Stimulated activated CD8-positive, alpha-beta memory T cell treated with anti-CD3 and anti-CD28 coated beads, Interleukin-12 subunit alpha, Interleukin-12 subunit beta, amount 100 ng/mL, for 24 hours (primary cell): ENCODE results near the gene MPC2.
"Not testable (repeated sequence)": the region's sequence is repeated elsewhere in the genome, so short reads cannot be mapped to it uniquely, and the experiment has no call there.

ENCODE experiments used
- DNase-seq: peaks from one replicate; pipeline ENCODE4 v3.0.0-alpha.2; 2020; ENCODE audit errors: extremely low read depth

Gene MPC2

GRCh38 chr1:167905182-167905581, 31.7 kb downstream of the MPC2 start:
- DNase-seq = no peak

- DNase-seq = no peak
Observed at GRCh38 chr1:167904652-167905130, 32.2 kb downstream of the MPC2 start.

- DNase-seq = no peak
Observed at GRCh38 chr1:167900907-167901306, 36.0 kb downstream of the MPC2 start.

DNA sequence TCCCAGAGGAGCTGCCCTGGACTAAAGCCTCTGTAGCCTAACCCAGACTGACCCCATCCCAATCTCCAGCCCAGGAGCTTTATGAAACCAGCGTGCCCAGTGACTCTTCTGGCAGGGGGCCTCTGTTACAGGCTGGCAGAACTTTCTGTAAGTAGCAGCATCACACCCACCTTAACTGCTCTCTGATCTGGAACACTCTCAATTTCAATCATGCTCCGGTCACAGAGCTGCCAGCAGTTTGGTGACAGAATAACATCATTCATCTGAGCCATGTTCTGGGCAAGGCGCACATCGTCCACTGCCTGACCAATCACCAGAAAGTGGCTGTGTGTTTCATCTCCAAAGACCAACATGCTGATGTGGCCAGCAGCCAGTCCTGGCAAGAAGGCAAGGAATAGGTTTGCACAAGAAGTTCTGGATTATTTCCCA, 37.6 kb downstream of the MPC2 start:
- DNase-seq = no peak

DNA sequence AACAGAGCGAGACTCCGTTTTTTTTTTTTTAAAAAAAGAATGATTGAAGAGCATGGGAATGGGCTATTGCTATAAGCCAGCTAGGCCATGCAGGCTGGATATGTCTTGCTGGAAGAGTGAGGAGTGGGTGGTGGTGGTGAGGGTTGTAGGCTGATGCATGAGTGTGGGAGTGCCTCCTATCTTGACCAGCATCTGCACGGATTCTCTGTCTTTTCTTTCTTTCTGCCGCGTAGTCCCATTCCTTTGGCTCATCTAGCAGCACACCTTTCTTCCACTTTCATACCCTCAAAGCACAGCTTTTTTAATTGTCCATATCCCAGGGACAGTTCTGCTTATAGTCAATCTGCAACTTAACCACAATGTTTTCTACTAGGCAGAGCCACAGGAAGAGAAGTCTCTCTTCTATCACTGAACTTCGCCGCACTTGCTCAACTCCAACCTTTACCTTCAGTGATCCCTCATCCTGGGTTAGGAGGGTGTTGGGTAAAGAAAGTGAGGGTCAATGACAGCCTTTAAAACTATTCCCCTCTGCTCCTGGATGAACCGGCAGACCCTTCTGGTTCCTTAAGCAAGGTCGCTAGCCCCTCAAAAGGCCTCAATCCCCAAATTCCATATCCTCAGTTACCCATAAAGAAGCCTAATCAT, 38.2 kb downstream of the MPC2 start:
- no peak for DNase-seq

DNA sequence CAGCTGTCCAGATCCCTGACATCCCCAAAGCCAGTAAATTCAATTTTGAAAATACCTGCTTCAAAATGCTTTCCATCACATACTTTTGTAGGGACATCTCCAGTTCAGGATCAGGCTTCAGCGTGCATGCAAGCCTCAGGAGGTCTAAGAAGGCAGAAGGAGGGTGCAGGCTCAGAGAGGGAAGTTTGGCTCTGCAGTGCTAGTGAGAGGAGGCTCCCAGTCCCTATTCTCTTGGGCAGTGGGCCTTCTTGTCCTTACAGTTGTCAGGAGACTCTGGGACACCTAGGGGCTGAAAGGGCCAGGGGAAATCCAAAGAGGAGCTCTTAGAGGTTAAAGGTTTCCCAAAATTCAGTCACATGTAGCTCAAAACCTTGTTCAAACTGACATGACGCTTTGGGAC, 43.1 kb downstream of the MPC2 start:
- no peak for DNase-seq

DNA sequence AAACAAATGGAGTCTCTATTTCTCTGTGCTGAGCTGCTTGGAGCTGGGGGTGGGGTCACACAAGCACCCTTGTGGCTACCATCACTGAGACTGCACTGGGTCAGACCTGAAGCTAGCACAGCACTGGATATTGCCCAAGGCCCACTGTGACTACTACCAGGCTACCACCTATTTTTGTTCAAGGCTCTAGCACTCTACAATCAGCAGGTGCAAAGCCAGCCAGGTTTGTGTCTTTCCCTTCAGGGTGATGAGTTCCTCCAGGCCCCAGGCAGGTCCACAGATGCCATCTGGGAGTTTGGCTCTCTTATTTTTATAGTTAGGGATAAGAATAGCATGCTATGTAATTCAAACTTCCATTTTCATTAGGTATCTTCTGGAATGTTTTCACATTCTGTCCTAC, 46.5 kb downstream of the MPC2 start:
- no peak for DNase-seq

GRCh38 chr1:167887187-167887586, 49.7 kb downstream of the MPC2 start:
- DNase-seq = not testable (repeated sequence)

- DNase-seq = no peak
Observed at GRCh38 chr1:167882376-167882775, 54.5 kb downstream of the MPC2 start.

DNA sequence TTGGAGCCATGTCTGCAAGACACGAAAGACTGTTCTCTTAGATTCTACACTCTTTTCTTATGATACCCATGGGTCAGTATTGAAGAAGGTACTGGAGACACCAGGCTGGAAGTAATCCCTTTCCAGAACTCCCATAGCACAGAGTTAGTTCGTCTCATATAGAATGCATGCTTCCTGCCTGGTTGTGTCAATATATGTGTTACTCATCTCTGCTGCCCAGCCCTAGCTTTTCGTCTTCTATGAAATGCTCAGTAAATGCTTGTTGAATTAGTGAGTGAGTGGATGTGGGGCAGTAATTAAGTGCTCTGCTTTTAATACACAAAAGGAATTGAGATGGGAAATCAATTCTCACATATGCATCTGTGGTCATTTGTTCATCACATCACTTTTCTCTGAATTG, 55.1 kb downstream of the MPC2 start:
- DNase-seq = no peak

GRCh38 chr1:167881069-167881468, 55.8 kb downstream of the MPC2 start:
- no peak for DNase-seq

GRCh38 chr1:167880580-167881021, 56.3 kb downstream of the MPC2 start:
- no peak for DNase-seq

GRCh38 chr1:167879508-167879907, 57.4 kb downstream of the MPC2 start:
- DNase-seq = no peak

- DNase-seq = no peak
Observed at GRCh38 chr1:167878372-167879160, 58.3 kb downstream of the MPC2 start.

- DNase-seq = no peak
Observed at GRCh38 chr1:167876597-167877175, 60.2 kb downstream of the MPC2 start.

DNA sequence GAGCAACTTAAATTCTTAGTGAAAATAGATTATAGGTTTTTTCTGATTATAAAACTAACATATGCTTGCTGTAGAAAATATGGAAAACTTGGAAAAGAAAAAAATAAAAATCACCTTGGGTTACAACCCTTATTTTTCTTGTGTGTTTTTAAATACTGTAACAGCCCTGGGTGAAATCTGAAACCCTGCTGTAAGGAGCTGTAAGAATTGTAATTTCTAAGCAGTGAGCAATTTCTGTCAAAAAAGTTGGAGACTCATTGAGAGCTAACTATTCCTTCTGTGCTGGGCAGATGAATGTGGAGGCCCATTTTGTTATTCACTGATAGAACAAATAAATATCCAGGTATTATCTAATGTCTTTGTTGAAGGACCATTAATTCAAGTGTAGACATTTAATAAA, 65.5 kb downstream of the MPC2 start:
- DNase-seq = no peak

GRCh38 chr1:167869157-167870001, 67.5 kb downstream of the MPC2 start:
- not testable (repeated sequence) for DNase-seq

GRCh38 chr1:167866739-167867414, 70.0 kb downstream of the MPC2 start:
- DNase-seq = not testable (repeated sequence)
